Stimulated activated CD8-positive, alpha-beta memory T cell treated with anti-CD3 and anti-CD28 coated beads, Interleukin-4, amount 100 ng/mL, for 4 hours (primary cell): ENCODE data around the gene CLEC18A.
"Not testable (repeated sequence)": the region's sequence is repeated elsewhere in the genome, so short reads cannot be mapped to it uniquely, and the experiment has no call there.

Source experiments
- DNase-seq, 2 donors: peaks; one replicate each; pipeline ENCODE4 v3.0.0-alpha.2; 2020; ENCODE audit warnings: low read depth in 2 of 2, low spot score in 1 of 2

CLEC18A gene

GRCh38 chr16:69951017-69951671 lies at the start of gene CLEC18A:
CLEC18A (plus strand) TSS chr16:69951334; CDS start chr16:69951367, 33 bp downstream.
- not testable (repeated sequence) for DNase-seq

GRCh38 chr16:69903865-69904415 lies 47.2 kb upstream of the CLEC18A start:
- no peak for DNase-seq

GRCh38 chr16:69904495-69905170 lies 46.5 kb upstream of the CLEC18A start:
- DNase-seq = no peak

- DNase-seq = no peak
These were observed 46.0 kb upstream of the CLEC18A start for GRCh38 chr16:69905171-69905555.

GRCh38 chr16:69906838-69907401 lies 44.2 kb upstream of the CLEC18A start:
- no peak for DNase-seq

- DNase-seq = no peak
These were observed 42.1 kb upstream of the CLEC18A start for GRCh38 chr16:69909043-69909442.

GRCh38 chr16:69909760-69910159 lies 41.4 kb upstream of the CLEC18A start:
- DNase-seq = no peak

GRCh38 chr16:69910964-69911363 lies 40.2 kb upstream of the CLEC18A start:
- DNase-seq = no peak

- DNase-seq = no peak
These were observed 34.7 kb upstream of the CLEC18A start for GRCh38 chr16:69916462-69916861.

- DNase-seq = no peak
These were observed 33.8 kb upstream of the CLEC18A start for GRCh38 chr16:69917311-69917710.

GRCh38 chr16:69917739-69918138 lies 33.4 kb upstream of the CLEC18A start:
- no peak for DNase-seq

- no peak for DNase-seq
These were observed 32.9 kb upstream of the CLEC18A start for GRCh38 chr16:69918241-69918640.

GRCh38 chr16:69921127-69921526 lies 30.0 kb upstream of the CLEC18A start:
- no peak for DNase-seq

- DNase-seq = no peak
These were observed 28.9 kb upstream of the CLEC18A start for GRCh38 chr16:69922200-69922599.

GRCh38 chr16:69924041-69924775 lies 26.9 kb upstream of the CLEC18A start:
- DNase-seq = no peak

GRCh38 chr16:69924777-69925191 lies 26.4 kb upstream of the CLEC18A start:
- no peak for DNase-seq

- DNase-seq = no peak
These were observed 25.8 kb upstream of the CLEC18A start for GRCh38 chr16:69925311-69925710.

GRCh38 chr16:69926241-69926640 lies 24.9 kb upstream of the CLEC18A start:
- DNase-seq = no peak

GRCh38 chr16:69927056-69927757 lies 23.9 kb upstream of the CLEC18A start:
- no peak for DNase-seq

- no peak for DNase-seq
These were observed 22.2 kb upstream of the CLEC18A start for GRCh38 chr16:69928856-69929400.

GRCh38 chr16:69929480-69929879 lies 21.7 kb upstream of the CLEC18A start:
- DNase-seq = no peak
